Stimulated activated CD4-positive, alpha-beta T cell treated with anti-CD3 and anti-CD28 coated beads, Interleukin-12 subunit alpha, Interleukin-12 subunit beta, amount 100 ng/mL, for 48 hours (primary cell): ENCODE measurements around the gene TANGO2.

ENCODE experiments used
- DNase-seq, 3 donors: peaks; one replicate each; pipeline ENCODE4 v3.0.0-alpha.2; 2020; ENCODE audit warnings: low read depth in 2 of 3, low spot score in 1 of 3

The TANGO2 gene

GRCh38 chr22:19982991-19983578 lies 37.8 kb upstream of the TANGO2 start:
- no peak for DNase-seq

- DNase-seq: no peak
Observed at GRCh38 chr22:19983741-19984140, 37.2 kb upstream of the TANGO2 start.

- DNase-seq: no peak
Observed at GRCh38 chr22:19984201-19984753, 36.6 kb upstream of the TANGO2 start.

GRCh38 chr22:19984851-19985811 lies 35.8 kb upstream of the TANGO2 start:
- DNase-seq: no peak

GRCh38 chr22:19986011-19986409 lies 34.9 kb upstream of the TANGO2 start:
- no peak for DNase-seq

- DNase-seq: peak; percentile 24 to 61 (median 42)
Observed at GRCh38 chr22:19986410-19987341, 34.2 kb upstream of the TANGO2 start.

- DNase-seq: no peak
Observed at GRCh38 chr22:19987394-19988306, 33.3 kb upstream of the TANGO2 start.

GRCh38 chr22:19988331-19988808 lies 32.5 kb upstream of the TANGO2 start:
- no peak for DNase-seq

- no peak for DNase-seq
Observed at GRCh38 chr22:19988965-19989724, 31.8 kb upstream of the TANGO2 start.

GRCh38 chr22:19989725-19990067 lies 31.2 kb upstream of the TANGO2 start:
- DNase-seq: no peak

GRCh38 chr22:19990188-19990587 lies 30.7 kb upstream of the TANGO2 start:
- no peak for DNase-seq

- no peak for DNase-seq
Observed at GRCh38 chr22:19990609-19991394, 30.1 kb upstream of the TANGO2 start.

GRCh38 chr22:19991395-19991644 lies 29.6 kb upstream of the TANGO2 start:
- DNase-seq: no peak

- DNase-seq: no peak
Observed at GRCh38 chr22:19991645-19992451, 29.1 kb upstream of the TANGO2 start.

GRCh38 chr22:19992481-19992911 lies 28.4 kb upstream of the TANGO2 start:
- DNase-seq: no peak

GRCh38 chr22:19992921-19993355 lies 28.0 kb upstream of the TANGO2 start:
- DNase-seq: no peak

- DNase-seq: no peak
Observed at GRCh38 chr22:19993926-19994325, 27.0 kb upstream of the TANGO2 start.
